KOPT-K1 (cell line): ENCODE data around the gene FAM107B.

Source experiments
- H3K27ac ChIP-seq: fragments of 200-600 bp; sonication (generic); 2 replicates; pipeline ENCODE4 v1.5.1; 2016; ENCODE audit warnings: antibody characterized with exemption, mild to moderate bottlenecking, low read depth, low read length; ENCODE audit not compliant: poor library complexity, severe bottlenecking
- H3K36me3 ChIP-seq: fragments of 200-600 bp; sonication (generic); 2 replicates; pipeline ENCODE4 v1.5.1; 2017; ENCODE audit warnings: antibody characterized with exemption, mild to moderate bottlenecking, low read length, moderate library complexity; ENCODE audit not compliant: insufficient read depth
- H3K9me3 ChIP-seq: fragments of 200-600 bp; sonication (generic); 2 replicates; pipeline ENCODE4 v1.5.1; 2017; ENCODE audit warnings: antibody characterized with exemption, low read length, mild to moderate bottlenecking; ENCODE audit not compliant: insufficient read depth, poor library complexity, severe bottlenecking

FAM107B gene

GRCh38 chr10:14578060-14578952 lies 196.4 kb downstream of the FAM107B start:
- Histone ChIP-seq H3K36me3 (no peaks in the 10 kb centered on the region), H3K27ac (no peak overlapping the region), H3K9me3 (no peaks in the 10 kb centered on the region)

DNA sequence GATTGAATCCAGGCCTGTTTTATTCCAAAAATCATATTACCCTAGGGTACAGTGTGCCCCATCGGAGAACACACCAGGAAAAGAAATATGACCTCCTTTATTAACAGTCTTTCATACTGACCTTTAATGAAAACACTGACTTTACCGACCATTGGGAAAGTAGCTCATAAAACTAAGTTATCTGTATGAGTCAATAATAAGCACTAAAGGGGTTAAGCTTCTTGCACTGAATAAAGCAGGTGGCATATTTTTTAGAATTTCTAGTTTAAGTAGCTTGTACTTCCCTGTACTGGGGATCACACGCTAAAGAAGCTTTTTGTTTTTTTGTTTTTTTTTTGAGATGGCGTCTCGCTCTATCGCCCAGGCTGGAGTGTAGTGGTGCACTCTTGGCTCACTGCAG lies 199.8 kb downstream of the FAM107B start:
- Histone ChIP-seq H3K36me3 (no peaks in the 10 kb centered on the region), H3K9me3 (no peaks in the 10 kb centered on the region), H3K27ac (no peak overlapping the region)

DNA sequence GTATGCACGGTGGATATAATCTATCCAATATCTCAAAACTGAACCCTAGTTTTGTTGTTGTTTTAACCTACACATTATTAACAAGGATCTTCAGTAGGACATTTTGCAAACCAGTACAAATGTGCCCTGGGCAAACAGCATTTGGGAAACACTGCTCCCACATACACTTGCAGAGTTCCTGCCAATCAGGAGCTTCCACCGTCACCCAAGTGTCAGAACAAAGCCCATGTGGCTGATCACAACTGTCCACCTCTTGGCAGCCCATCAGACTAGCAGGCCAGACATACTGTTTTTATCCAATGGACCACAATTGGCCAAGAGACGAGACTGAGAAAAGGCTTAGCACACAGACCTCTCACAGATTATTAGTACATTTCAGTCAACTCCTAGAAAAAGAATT lies 200.4 kb downstream of the FAM107B start:
- Histone ChIP-seq H3K9me3 (no peaks in the 10 kb centered on the region), H3K36me3 (no peaks in the 10 kb centered on the region), H3K27ac (no peak overlapping the region)

GRCh38 chr10:14573666-14574261 lies 200.9 kb downstream of the FAM107B start:
- Histone ChIP-seq H3K27ac (no peak overlapping the region), H3K36me3 (no peaks in the 10 kb centered on the region), H3K9me3 (no peaks in the 10 kb centered on the region)

DNA sequence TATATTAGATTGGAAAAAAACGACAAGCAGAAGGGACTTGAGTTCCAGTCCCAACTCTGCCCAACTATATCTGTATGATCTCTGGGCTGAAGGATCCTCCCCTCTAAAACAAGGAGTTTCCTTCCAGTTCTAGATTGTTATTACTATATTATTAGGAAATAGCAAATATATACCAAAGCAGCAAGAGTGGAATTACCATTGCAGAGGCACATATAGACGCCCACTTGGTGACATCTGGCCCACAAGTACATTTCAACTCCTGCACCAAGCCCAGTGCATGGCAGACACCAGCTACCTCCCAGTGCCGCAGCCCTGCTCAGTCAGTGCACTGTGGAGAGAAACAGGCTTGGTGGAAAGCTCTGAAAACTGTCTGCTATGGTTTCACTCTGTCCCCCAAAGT lies 201.9 kb downstream of the FAM107B start:
- H3K9me3 ChIP-seq: no peaks in the 10 kb centered on the region
- no peaks in the 10 kb centered on the region for H3K36me3 ChIP-seq
- no peak overlapping the region for H3K27ac ChIP-seq

DNA sequence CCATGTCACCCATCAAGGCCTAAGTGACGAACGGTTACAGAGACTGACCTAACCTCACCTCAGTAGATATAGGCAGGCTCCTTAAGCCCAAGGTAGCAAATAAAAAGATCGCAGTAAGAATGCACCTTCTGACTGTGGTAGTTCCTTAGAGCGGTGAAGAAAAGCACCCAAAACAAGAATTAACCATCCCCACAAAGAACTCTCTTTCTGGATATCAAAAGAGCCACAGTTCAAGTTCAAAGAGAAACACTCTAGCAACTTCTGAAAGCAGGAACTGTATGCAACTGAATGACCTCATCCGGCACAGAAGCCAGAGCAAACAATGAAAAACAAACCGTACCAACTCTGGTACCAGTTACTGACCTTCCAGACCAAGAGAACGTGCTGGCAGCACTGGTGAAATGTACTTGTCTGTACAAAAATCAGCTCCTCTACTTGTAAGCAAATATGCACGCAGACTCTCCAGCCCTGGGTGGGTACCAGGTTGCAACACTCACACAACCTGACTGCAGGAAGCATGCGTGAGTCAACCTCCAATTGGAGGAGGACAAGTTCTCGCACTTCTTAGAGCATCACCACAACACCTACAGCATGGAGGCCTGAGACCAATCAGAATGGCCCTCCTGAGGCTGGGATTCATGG lies 202.7 kb downstream of the FAM107B start:
- H3K9me3 ChIP-seq: no peaks in the 10 kb centered on the region
- no peaks in the 10 kb centered on the region for H3K36me3 ChIP-seq
- peak overlapping the region; percentile 49 for H3K27ac ChIP-seq

DNA sequence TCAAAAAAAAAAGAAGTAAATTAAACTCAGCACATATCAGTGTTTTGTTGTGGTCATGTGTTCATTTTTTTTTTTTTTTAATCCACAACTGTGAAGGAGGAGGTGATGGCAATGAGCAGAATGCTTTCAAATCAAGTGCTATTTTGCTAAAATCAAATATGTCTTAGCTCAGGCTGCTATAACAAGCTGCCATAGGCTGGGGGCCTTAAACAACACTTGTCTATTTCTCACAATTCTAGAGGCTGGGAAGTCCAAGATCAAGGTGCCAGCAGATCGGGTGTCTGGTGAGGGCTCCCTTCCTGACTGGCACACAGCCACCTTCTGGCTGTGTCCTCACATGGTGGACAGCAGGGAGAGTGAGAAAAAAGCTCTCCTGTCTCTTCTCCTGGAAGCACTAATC lies 203.9 kb downstream of the FAM107B start:
- H3K36me3 ChIP-seq: no peaks in the 10 kb centered on the region
- peak overlapping the region; percentile 49 for H3K27ac ChIP-seq
- peaks cover 9% of the 10 kb centered on the region for H3K9me3 ChIP-seq

DNA sequence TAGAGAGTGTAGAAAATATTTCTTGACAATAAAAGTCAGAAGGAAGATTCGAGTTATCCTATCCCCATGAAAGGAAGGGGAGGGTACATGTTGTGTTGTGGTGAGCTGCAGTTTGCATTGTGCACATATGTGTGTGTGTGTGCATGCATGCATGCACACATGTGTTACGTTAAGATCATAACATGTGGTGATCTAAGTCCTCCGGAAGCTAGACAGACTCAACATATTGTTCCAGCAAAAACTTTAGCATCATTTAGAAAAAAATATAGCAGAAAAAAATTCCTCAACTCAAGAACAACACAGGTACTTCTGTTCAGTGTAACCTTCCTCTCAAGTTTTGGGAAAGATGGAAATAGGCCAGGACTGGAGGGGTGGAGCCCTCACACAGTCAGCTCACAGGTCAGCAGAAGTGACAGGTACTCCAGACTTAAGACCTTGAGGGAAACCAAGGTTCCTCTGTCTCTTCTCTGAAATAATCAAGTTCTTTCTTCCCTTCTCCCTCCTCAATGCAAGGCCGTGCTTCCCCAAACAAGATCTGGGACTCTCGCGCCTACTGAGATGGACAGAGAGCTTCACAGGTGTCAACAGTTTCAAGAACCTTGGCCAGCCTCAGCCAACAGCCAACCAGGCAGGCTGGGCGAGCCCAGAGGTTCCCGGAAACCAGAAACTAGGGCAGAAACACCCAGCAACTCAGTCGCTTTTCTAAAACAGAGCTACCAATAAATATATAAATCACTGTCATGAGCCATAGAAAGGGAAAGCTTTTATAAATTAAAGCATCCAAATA lies 205.2 kb downstream of the FAM107B start:
- Histone ChIP-seq H3K36me3 (no peaks in the 10 kb centered on the region), H3K27ac (no peak overlapping the region), H3K9me3 (peaks cover 11% of the 10 kb centered on the region)

GRCh38 chr10:14567421-14567820 lies 207.3 kb downstream of the FAM107B start:
- no peaks in the 10 kb centered on the region for H3K36me3 ChIP-seq
- peaks cover 11% of the 10 kb centered on the region for H3K9me3 ChIP-seq
- H3K27ac ChIP-seq: no peak overlapping the region

- no peaks in the 10 kb centered on the region for H3K36me3 ChIP-seq
- no peak overlapping the region for H3K27ac ChIP-seq
- H3K9me3 ChIP-seq: peaks cover 11% of the 10 kb centered on the region
Observed at GRCh38 chr10:14566498-14566897, 208.2 kb downstream of the FAM107B start.

GRCh38 chr10:14565199-14565598 lies 209.5 kb downstream of the FAM107B start:
- peaks cover 11% of the 10 kb centered on the region for H3K9me3 ChIP-seq
- peak overlapping the region; percentile 61 for H3K27ac ChIP-seq
- no peaks in the 10 kb centered on the region for H3K36me3 ChIP-seq

DNA sequence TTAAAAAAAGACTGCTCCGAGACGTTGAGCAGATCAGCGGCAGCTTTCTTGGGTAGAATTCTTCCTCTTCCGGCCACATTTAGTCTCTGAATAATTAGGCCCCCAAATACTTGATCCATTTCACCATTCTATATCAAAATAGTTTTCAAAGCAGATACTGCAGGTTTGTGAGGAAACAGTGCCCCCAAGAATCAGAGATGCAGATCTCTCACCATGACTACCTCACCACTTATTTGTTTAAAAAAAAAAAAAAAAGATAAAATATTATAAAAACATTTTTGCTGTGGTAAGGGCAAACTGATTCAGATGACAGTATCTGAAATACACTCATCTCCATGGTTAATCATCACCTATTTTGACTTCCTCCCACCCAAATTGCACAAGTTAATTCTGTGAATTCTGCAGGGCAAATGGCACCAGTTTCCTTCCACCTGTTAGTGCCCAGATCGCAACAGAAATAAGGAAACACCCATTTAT lies 210.4 kb downstream of the FAM107B start:
- Histone ChIP-seq H3K27ac (peak overlapping the region; percentile 61), H3K36me3 (no peaks in the 10 kb centered on the region), H3K9me3 (peaks cover 11% of the 10 kb centered on the region)

DNA sequence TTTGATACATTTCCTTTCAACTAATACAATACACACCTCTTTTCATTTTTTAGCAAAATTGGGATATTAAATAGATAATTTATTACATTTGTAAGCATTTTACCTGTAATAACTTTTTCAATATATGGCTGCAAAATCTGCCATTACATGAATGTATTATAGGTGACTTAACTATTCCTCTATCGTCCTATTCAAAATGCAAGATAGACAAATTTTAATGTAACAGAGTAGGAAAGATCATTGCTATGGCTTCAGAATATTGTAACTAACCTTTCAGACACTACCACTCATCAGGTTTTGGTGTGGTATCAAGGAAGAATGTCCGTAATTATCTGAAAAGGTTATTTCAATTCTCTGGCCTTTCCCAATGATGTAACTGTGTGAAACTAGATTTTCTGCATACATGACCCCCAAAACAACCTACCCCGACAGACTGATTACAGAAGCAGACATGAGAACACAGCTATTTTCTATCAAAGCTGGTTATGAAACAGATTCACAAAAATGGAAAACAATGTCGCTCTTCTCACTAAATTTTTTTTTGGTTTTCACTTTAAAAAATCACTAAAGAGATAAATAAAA lies 211.2 kb downstream of the FAM107B start:
- H3K27ac ChIP-seq: peak overlapping the region; percentile 61
- peaks cover 11% of the 10 kb centered on the region for H3K9me3 ChIP-seq
- H3K36me3 ChIP-seq: no peaks in the 10 kb centered on the region

DNA sequence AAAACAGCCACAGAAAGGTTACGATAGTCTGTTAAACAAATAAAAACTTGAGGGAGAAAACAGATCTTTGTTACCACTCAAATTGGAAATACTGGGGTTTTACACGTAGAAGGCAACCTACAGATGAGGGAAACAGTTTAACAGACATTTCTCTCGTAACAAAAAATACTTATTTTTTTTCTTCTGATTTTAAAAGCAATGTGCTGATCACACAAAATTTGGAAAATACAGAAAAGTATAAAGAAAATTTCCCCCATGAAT lies 211.7 kb downstream of the FAM107B start:
- H3K27ac ChIP-seq: peak overlapping the region; percentile 26
- no peaks in the 10 kb centered on the region for H3K36me3 ChIP-seq
- H3K9me3 ChIP-seq: peaks cover 11% of the 10 kb centered on the region
